Retina (tissue), 1 donor: ENCODE data around the gene NPHP3.

Source experiments
- DNase-seq: peaks from one replicate; pipeline ENCODE4 v3.0.0-alpha.2; 2016

The NPHP3 gene

GRCh38 chr3:132695422-132695821, 26.8 kb downstream of the NPHP3 start:
- no peak for DNase-seq

GRCh38 chr3:132694991-132695390, 27.2 kb downstream of the NPHP3 start:
- no peak for DNase-seq

GRCh38 chr3:132690040-132690439, 32.2 kb downstream of the NPHP3 start:
- DNase-seq = no peak

DNA sequence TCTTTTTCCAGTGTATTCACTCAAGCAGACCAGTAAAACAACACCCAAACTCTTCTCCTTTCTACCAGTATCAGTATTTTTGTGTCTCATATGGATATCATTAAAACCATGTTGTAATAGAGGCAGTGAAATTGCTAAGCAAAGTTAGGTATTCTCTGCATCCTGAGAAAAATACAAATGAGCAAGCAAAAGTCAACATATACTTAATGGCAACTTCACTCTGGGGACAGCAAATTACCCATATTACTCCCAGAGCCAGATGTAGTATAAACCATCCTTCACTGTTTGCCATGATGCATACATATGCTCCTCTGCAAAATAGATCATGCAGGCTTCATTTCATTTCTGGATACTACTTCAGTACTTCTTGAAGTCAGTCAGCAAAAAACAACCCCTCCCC, 40.0 kb downstream of the NPHP3 start:
- no peak for DNase-seq

- no peak for DNase-seq
Measured at GRCh38 chr3:132681421-132681820, 40.8 kb downstream of the NPHP3 start.

DNA sequence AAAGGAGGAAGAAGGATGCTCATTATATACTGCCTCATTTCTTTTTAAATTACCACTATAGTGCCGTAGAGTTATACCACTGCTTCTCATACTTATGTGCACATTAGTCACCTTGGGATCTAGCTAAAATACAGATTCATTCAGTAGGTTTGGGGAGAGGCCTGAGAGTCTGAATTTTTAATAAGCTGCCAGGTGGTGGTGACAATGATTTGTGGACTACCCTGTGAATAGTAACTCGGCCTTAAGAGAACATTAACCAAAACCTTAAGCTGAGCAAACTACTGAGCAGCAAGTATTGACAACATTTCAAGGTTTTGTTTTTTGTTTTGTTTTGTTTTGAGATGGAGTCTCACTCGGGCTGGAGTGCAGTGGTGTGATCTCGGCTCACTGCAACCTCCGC, 42.3 kb downstream of the NPHP3 start:
- DNase-seq = no peak

DNA sequence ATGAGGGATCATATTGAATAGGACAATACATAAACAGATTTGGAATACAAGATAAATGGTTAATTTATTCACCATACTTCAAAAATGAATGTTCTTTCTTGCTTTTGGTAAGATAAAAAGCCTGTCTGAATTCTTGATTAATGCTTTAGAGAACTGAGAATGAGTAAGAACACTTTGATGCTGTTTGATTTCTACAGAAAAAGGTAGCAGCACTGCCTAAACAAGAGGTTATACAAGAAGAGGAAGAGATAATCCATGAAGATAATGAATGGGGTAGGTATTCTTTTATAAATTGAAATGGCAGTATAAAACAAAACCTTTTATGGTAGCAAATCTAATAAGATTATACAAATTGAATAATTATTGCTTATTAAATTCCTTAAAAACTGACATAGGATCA, 46.8 kb downstream of the NPHP3 start:
- no peak for DNase-seq

- no peak for DNase-seq
Measured at GRCh38 chr3:132669256-132669777, 52.9 kb downstream of the NPHP3 start.

- DNase-seq = no peak
Measured at GRCh38 chr3:132665230-132665745, 56.9 kb downstream of the NPHP3 start.

DNA sequence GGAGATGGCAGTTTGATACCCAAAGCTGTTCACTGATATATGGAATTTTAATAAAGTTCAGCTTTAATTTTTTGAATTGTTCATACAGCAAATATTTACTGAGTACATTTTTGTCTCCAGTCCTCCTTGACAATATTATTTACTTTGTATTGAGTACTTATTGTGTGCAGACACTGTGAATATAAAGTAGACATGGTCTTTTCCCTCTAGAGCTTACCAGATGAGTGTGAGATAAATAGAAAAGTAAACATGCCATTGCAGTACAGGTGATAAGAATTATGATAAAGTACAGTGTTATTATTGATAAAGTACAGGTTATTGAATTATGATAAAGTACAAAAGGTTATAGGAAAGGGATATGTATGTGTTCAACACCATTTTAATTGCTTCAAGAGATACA, 60.0 kb downstream of the NPHP3 start:
- DNase-seq = no peak

- peak; percentile 3 for DNase-seq
Measured at GRCh38 chr3:132661101-132661500, 61.1 kb downstream of the NPHP3 start.

DNA sequence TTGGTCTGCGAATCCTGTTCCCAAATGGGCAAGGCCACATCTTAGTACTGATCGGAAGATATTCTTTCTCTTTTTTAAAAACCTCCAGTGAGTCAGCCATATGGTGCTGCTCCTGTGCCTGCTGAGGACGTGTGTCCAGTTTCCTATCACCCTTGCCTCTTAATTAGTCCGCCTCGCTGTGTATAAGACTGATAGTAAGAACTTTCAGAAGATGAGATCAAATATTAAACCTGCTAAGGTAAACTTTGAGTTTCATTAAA, 61.5 kb downstream of the NPHP3 start:
- no peak for DNase-seq

DNA sequence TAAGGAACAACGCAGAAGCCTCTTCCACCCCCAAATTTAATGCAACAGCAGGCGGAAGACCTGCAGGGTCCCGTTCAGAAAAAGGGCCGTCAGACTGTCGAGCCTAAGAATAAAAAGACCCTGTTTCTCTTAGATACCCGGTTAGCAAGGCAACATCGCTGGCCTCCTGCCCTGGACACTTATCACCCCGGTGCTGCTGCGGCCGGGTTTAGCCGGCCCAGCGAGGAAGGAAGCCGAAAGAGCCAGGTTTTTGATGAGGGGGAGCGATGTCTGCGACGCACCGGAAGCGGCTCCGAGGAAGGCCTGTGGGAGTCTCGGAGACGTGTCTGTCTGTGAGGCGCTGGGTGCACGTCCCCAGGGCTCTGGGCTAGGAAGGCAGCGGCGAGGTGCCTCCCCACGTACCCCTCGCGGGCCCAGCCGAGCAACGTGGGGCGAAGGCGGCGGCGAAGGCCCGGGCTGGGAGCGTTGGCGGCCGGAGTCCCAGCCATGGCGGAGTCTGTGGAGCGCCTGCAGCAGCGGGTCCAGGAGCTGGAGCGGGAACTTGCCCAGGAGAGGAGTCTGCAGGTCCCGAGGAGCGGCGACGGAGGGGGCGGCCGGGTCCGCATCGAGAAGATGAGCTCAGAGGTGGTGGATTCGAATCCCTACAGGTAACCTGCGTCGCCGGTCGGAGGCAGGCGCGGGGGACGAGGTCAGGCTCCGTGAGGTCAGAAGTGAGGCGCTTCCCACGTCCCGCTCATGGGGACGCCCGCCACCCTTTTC, 62.0 kb downstream of the NPHP3 start, which contains the start of gene UBA5:
Gene UBA5, plus strand, starts transcription at position 278 of the 759 bp plus-strand sequence. Its CDS starts 209 bp downstream, at position 487.
- peak; percentile 93 for DNase-seq

- peak; percentile 91 for DNase-seq
Measured at GRCh38 chr3:132659365-132660051, 62.7 kb downstream of the NPHP3 start, which contains the start of gene ACAD11. ACAD11 (minus strand) TSS chr3:132659809; CDS start chr3:132659751, 58 bp downstream.

DNA sequence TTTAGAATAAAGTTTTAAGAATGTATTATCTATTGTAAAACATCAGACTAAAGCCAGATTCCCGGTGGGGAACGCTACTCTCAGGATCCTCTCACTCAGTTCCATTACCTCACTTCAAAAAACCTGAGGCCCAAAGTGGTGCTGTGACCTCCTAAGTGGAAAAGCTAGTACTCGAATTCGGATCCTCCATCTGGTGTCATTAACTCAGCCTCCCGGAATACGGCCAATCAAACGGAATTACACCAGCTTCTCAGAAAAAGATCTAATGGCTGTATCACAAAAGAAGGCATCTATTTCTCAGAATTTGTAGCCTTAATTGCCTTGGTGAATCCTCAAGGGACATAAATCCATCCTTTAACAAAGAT, 63.2 kb downstream of the NPHP3 start:
- DNase-seq = no peak

DNA sequence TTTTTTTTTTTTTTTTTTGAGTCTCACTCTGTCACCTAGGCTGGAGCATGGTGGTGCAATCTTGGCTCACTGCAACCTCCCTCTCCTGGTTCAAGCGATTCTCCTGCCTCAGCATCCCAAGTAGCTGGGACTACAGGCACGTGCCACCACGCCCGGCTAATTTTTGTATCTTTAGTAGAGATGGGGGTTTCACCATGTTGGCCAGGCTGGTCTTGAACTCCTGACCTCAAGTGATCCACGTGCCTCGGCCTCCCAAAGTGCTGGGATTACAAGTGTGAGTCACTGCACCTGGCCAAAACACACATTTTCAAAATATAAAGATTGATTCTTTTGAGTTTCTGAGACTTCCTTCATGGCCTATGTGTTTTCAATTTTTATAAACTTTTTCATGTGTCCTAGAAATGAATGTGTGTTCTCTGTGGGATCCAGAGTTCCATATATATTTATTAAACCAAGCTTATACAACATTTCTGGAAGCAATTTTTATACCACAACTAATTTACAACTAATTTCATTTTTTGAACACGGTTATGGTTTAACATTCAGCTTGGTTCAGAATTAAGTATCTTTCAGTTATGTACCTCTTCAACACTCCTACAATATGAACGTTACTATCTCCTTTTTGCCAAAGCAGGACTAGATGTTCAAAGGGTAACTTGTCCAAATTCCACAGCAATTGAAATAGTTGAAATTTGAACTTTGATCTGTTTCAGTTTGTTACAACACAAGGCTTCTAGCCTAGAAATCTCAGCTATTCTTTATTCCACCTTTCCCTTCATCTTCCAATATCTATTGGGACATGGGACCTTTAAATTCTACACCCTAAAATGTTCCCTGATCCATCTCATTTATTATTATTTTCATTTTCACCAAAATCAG, 64.1 kb downstream of the NPHP3 start:
- DNase-seq = no peak

GRCh38 chr3:132655471-132655870, 66.7 kb downstream of the NPHP3 start:
- no peak for DNase-seq

GRCh38 chr3:132654721-132655120, 67.5 kb downstream of the NPHP3 start:
- DNase-seq = no peak

GRCh38 chr3:132654190-132654589, 68.0 kb downstream of the NPHP3 start:
- DNase-seq = no peak

GRCh38 chr3:132652640-132653270, 69.5 kb downstream of the NPHP3 start:
- no peak for DNase-seq

DNA sequence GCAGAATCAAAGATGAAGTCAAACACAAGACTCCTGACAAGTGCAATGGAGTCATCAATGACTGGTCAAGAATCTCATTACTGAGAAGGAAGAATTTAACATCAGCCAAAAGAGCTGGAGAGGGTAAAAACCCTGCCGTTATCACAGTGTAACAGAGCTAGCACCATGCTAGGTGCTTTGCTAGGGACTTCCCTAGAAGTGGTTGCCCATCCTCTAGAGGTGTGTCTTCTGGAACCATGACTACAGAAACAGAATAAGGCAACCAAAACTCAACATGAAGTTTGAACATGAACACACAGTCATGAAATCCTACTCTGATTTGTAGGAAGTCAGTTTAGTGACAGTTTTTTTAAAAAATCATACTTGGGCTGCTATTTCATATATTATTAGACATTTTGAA, 72.1 kb downstream of the NPHP3 start:
- DNase-seq = no peak

- DNase-seq = no peak
Measured at GRCh38 chr3:132645058-132645457, 77.2 kb downstream of the NPHP3 start.

DNA sequence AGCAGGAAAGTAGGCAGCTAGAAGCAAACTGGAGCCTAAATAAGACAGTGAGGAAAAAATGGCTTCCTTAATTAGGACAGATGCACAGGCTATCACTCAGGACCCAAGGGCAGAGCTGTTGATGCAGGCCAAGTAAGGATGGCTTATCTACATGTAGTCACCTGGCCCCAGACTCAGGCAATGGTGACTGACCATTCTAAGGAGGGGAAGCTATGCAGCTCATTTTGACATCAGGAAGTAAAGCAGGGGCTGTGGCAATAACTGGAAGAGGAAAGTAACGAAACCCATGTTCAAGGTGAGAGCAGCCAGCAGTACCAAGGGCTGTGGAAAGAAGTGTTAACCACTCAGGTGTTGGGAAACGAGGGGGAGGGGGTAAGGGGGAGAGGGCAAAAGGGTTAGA, 78.8 kb downstream of the NPHP3 start:
- DNase-seq = no peak
